LoVo (cell line): ENCODE results near the gene ZNF578.
"Not testable (repeated sequence)": the region's sequence is repeated elsewhere in the genome, so short reads cannot be mapped to it uniquely, and the experiment has no call there.

Source experiments
- DNase-seq: peaks from one replicate; pipeline ENCODE4 v3.0.0-alpha.2; 2016; ENCODE audit warnings: low spot score

ZNF578 gene

GRCh38 chr19:52453324-52454094, at the start of gene ZNF578:
ZNF578 (plus strand) TSS chr19:52453553; CDS start chr19:52501846, 48,293 bp downstream.
- no peak for DNase-seq

- no peak for DNase-seq
Observed at GRCh38 chr19:52410276-52410675, 43.1 kb upstream of the ZNF578 start.

GRCh38 chr19:52415711-52416110, 37.6 kb upstream of the ZNF578 start:
- no peak for DNase-seq

- no peak for DNase-seq
Observed at GRCh38 chr19:52428937-52429336, 24.4 kb upstream of the ZNF578 start, which contains the start of gene ZNF534. ZNF534 (plus strand) TSS chr19:52429148; CDS start chr19:52431475, 2,327 bp downstream.

- no peak for DNase-seq
Observed at GRCh38 chr19:52442179-52442578, 11.2 kb upstream of the ZNF578 start.

- no peak for DNase-seq
Observed at GRCh38 chr19:52444506-52444905, 8.8 kb upstream of the ZNF578 start.

- no peak for DNase-seq
Observed at GRCh38 chr19:52451241-52451640, 2.1 kb upstream of the ZNF578 start.

- no peak for DNase-seq
Observed at GRCh38 chr19:52464798-52465470, 11.6 kb downstream of the ZNF578 start.

- no peak for DNase-seq
Observed at GRCh38 chr19:52473655-52474350, 20.4 kb downstream of the ZNF578 start.

GRCh38 chr19:52474351-52475127, 21.2 kb downstream of the ZNF578 start:
- DNase-seq: no peak

- DNase-seq: not testable (repeated sequence)
Observed at GRCh38 chr19:52484111-52484743, 30.9 kb downstream of the ZNF578 start.

GRCh38 chr19:52485064-52485463, 31.7 kb downstream of the ZNF578 start:
- not testable (repeated sequence) for DNase-seq

GRCh38 chr19:52485561-52486240, 32.3 kb downstream of the ZNF578 start:
- not testable (repeated sequence) for DNase-seq

- no peak for DNase-seq
Observed at GRCh38 chr19:52492201-52492993, 39.0 kb downstream of the ZNF578 start.

GRCh38 chr19:52492994-52493470, 39.7 kb downstream of the ZNF578 start:
- DNase-seq: no peak

- no peak for DNase-seq
Observed at GRCh38 chr19:52494518-52494917, 41.2 kb downstream of the ZNF578 start.

- DNase-seq: no peak
Observed at GRCh38 chr19:52498571-52498970, 45.2 kb downstream of the ZNF578 start.

GRCh38 chr19:52500474-52500873, 47.1 kb downstream of the ZNF578 start:
- DNase-seq: not testable (repeated sequence)

- not testable (repeated sequence) for DNase-seq
Observed at GRCh38 chr19:52500991-52501390, 47.6 kb downstream of the ZNF578 start.

- no peak for DNase-seq
Observed at GRCh38 chr19:52507266-52507665, 53.9 kb downstream of the ZNF578 start.
